Measurements from ENCODE around the gene TWF2.
"Not testable (repeated sequence)": the region's sequence is repeated elsewhere in the genome, so short reads cannot be mapped to it uniquely, and the experiment has no call there.

Gene TWF2

DNA sequence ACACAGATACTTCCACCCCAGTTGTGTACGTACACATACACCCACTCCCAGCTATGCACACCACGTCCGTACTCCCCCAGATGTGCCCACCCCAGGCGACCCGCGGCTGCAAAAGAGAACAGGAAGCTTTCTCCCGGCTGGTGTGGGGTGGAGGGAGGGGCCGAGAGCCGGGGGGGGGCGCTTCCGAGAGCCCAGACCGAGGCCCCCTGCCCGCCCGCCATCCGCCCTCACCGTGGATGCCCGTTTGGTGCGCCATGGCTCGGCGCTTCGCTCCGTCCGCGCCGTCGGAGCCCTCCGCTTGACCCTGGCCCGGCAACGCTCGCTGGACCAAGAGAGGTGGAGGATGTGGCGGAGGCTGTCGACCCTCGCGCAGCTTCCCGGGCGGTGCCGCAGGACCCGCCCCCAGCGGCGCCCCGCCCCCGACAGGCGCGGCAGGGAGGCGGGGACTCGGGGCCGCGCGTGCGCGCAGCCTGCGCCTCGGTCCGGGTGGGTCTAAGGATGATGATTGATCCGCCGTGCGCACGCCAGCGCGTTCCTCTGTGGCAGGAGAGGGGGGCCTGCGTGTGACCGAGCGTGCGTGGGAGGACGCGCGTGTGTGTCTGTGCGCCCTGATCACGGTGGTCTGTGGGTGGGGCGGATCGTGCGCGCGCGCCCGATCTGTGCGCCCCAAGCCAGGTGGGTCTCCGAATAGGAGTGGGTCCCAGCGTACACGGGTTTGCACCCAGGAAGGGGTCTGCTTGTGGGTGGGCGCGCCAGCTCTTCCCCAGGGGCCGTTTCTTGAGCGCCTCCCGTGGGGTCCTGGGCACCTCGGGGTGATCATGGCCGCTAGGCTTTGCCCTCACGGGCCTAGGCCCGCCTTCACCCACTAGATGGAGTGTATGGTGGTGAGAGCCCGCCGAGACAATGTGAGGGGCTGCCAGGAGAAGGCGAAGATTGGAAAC, at the start of gene TWF2:
TSS of gene TWF2 (minus strand) at position 398 of the 941 bp plus-strand sequence. CDS start at position 256, 142 bp downstream.
- DNase-seq (ENCODE audit: low spot score) = peak; percentile 99
- TF ChIP-seq CTCF (IDR thresholded peaks at IDR 0.05; ENCODE audit: extremely low read depth, insufficient read depth, missing control alignments) = peak; percentile 47
- in situ Hi-C loops (cut with MboI; ENCODE audit: low pct_unique_long_range_greater_than_20kb, low sequenced_read_pairs, unreplicated experiment) = loop anchor here (10.0 kb wide), 1 partner anchor 106 kb away; no protein-coding TSS in a partner anchor

DNA sequence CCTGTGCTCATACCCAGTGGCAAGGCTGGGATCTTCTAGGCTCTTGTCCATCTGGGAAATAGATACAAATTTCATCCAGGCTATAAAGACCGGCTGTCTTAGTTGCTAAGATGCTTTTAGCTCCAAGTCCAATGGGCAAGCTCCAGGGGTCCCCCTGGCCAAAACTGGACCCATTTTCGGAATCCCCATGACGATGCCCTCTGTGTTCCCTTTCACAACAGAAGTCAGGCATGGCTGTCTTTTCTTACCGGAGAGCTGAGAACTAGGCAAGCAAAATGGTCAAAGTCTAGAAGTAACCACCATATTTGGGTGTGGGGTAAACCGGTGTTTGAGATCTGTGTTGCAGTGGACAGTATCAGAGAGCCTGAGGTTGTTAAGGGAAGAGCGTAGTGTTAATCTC, 49.7 kb upstream of the TWF2 start:
- in situ Hi-C loops (cut with MboI; ENCODE audit: low pct_unique_long_range_greater_than_20kb, low sequenced_read_pairs, unreplicated experiment) = no loop called here
- DNase-seq (ENCODE audit: low spot score) = no peak
- TF ChIP-seq CTCF (IDR thresholded peaks at IDR 0.05; ENCODE audit: extremely low read depth, insufficient read depth, missing control alignments) = no peak

DNA sequence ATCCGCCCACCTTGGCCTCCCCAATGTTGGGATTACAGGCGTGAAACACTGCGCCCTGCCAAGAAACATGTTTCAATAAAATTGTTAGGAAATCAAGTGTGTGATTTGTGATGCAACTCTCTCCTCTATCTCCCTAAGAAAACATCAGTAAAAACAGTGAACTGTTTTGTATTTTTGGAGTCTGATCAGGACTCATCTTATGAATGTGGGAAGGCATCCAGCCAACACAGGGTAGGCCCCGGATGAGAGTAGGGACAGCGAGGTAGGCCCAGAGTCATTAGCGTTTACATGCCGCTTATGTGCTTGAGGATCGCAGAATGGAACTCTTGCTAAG, 47.8 kb upstream of the TWF2 start:
- in situ Hi-C loops (cut with MboI; ENCODE audit: low pct_unique_long_range_greater_than_20kb, low sequenced_read_pairs, unreplicated experiment) = no loop called here
- DNase-seq (ENCODE audit: low spot score) = no peak
- TF ChIP-seq CTCF (IDR thresholded peaks at IDR 0.05; ENCODE audit: extremely low read depth, insufficient read depth, missing control alignments) = no peak

GRCh38 chr3:52284051-52284450, 45.1 kb upstream of the TWF2 start:
- in situ Hi-C loops (cut with MboI; ENCODE audit: low pct_unique_long_range_greater_than_20kb, low sequenced_read_pairs, unreplicated experiment); DNase-seq (ENCODE audit: low spot score): not testable (repeated sequence)

GRCh38 chr3:52283306-52283705, 44.3 kb upstream of the TWF2 start:
- DNase-seq (ENCODE audit: low spot score) = no peak
- no peak for TF ChIP-seq CTCF (IDR thresholded peaks at IDR 0.05; ENCODE audit: extremely low read depth, insufficient read depth, missing control alignments)
- in situ Hi-C loops (cut with MboI; ENCODE audit: low pct_unique_long_range_greater_than_20kb, low sequenced_read_pairs, unreplicated experiment) = no loop called here

DNA sequence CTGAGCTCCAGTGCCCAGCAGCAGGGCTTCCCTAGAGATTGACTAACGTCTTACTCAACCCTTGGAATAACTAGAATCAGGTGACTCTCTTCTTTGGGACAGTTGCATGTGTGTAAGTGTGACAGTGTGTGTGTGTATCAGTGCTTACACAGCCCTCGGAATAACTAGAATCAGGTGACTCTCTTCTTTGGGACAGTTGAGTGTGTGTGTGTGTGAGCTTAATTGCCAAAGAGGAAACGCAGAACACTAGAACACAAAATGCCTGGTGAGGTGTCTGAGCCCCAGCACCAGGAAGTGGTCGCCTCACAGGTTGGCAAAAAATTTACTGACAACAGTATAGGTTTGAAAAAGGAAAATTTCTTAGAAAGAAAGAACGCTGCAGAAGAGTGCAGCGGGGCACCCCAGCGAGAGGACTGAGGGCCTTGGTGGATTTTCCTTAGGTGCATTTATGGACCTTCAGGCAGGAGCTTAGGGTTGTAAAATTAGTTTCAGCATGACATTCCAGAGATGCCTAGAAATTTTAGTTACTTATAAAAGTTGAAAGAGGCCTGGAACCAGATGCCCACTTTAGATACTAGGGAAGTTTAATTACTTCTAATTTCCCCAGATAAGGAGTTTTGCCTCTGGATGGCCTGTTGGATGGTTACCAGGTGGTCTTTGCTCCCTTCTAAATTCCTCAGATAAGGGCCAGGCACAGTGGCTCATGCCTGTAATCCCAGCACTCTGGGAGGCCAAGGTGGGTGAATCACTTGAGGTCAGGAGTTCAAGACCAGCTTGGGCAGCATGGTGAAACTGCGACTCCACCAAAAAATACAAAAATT, 43.2 kb upstream of the TWF2 start:
- TF ChIP-seq CTCF (IDR thresholded peaks at IDR 0.05; ENCODE audit: extremely low read depth, insufficient read depth, missing control alignments) = no peak
- DNase-seq (ENCODE audit: low spot score) = no peak
- in situ Hi-C loops (cut with MboI; ENCODE audit: low pct_unique_long_range_greater_than_20kb, low sequenced_read_pairs, unreplicated experiment) = no loop called here

DNA sequence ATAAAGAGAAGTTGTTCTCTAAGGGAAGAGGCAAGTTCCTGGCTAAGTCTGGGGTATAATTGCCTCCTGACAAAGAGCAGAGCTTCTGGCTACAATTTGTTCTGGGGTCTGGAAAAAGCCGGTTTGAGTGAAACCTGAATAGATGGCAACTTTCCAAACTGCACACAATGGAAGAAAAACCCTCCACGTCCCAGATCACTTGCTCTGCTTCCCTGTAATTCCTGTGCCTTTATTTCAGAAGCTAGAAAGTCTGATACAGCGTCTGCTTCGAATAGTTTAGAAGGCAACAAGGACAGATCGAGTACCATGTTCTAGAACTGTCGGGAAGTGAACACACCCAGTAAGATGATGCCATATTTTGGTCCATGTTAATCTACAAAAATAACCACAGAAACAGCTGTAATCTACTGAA, 41.1 kb upstream of the TWF2 start:
- no peak for DNase-seq (ENCODE audit: low spot score)
- no peak for TF ChIP-seq CTCF (IDR thresholded peaks at IDR 0.05; ENCODE audit: extremely low read depth, insufficient read depth, missing control alignments)
- in situ Hi-C loops (cut with MboI; ENCODE audit: low pct_unique_long_range_greater_than_20kb, low sequenced_read_pairs, unreplicated experiment) = no loop called here
